ENCODE results near the gene SCNN1B.

The SCNN1B gene

DNA sequence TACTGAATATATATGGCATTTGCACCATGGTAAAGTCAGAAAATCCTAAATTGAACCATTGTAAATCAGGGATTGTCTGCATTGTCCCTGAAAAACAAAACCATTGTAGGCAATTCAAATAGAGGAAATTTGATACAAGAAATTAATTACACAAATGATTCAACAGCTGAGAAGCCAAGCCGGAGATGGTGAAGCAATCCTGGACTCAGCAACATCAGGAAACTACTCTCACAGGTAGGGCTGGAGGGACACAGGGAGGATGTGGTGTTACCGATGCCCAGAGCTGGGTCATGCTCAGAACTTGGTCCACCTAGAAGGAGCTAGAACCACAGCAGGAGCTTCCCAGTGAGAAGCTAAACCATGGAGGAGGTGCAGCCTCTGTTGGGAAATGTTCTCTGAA lies 18.5 kb upstream of the SCNN1B start:
- no peak overlapping the region for H3K27ac Mint-ChIP-seq
- TF ChIP-seq, protein P1, sequence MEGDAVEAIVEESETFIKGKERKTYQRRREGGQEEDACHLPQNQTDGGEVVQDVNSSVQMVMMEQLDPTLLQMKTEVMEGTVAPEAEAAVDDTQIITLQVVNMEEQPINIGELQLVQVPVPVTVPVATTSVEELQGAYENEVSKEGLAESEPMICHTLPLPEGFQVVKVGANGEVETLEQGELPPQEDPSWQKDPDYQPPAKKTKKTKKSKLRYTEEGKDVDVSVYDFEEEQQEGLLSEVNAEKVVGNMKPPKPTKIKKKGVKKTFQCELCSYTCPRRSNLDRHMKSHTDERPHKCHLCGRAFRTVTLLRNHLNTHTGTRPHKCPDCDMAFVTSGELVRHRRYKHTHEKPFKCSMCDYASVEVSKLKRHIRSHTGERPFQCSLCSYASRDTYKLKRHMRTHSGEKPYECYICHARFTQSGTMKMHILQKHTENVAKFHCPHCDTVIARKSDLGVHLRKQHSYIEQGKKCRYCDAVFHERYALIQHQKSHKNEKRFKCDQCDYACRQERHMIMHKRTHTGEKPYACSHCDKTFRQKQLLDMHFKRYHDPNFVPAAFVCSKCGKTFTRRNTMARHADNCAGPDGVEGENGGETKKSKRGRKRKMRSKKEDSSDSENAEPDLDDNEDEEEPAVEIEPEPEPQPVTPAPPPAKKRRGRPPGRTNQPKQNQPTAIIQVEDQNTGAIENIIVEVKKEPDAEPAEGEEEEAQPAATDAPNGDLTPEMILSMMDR (IDR thresholded peaks at IDR 0.05) = no peak
- H3K36me3 Mint-ChIP-seq (ENCODE audit: low read depth) = no peaks in the 10 kb centered on the region
- no peak overlapping the region for H3K4me3 Mint-ChIP-seq
- peaks cover 46% of the 10 kb centered on the region for H3K27me3 Mint-ChIP-seq (ENCODE audit: low read depth, poor library complexity)
- no peak for DNase-seq
- no peaks in the 10 kb centered on the region for H3K9me3 Mint-ChIP-seq
- peaks cover 10% of the 10 kb centered on the region for H3K4me1 Mint-ChIP-seq

- no peak overlapping the region for H3K27ac Mint-ChIP-seq
- no peaks in the 10 kb centered on the region for H3K9me3 Mint-ChIP-seq
- no peaks in the 10 kb centered on the region for H3K36me3 Mint-ChIP-seq (ENCODE audit: low read depth)
These were observed 17.5 kb upstream of the SCNN1B start for GRCh38 chr16:23284584-23284983.

GRCh38 chr16:23286131-23286532 lies 16.0 kb upstream of the SCNN1B start:
- TF ChIP-seq, protein P1 (IDR thresholded peaks at IDR 0.05) = no peak
- no peak for DNase-seq
- H3K36me3 Mint-ChIP-seq (ENCODE audit: low read depth) = no peaks in the 10 kb centered on the region
- no peak overlapping the region for H3K4me3 Mint-ChIP-seq
- no peaks in the 10 kb centered on the region for H3K9me3 Mint-ChIP-seq
- H3K27ac Mint-ChIP-seq = no peak overlapping the region
- H3K4me1 Mint-ChIP-seq = no peaks in the 10 kb centered on the region
- peaks cover 54% of the 10 kb centered on the region for H3K27me3 Mint-ChIP-seq (ENCODE audit: low read depth, poor library complexity)

More at GRCh38 chr16:23284584-23284983, 17.5 kb upstream of the SCNN1B start:
- TF ChIP-seq, protein P1 (IDR thresholded peaks at IDR 0.05) = no peak
- no peak for DNase-seq
- Mint-ChIP-seq H3K27me3 (ENCODE audit: low read depth, poor library complexity) (peaks cover 54% of the 10 kb centered on the region), H3K4me3 (no peak overlapping the region), H3K4me1 (peaks cover 4% of the 10 kb centered on the region)

GRCh38 chr16:23288209-23288608 lies 13.9 kb upstream of the SCNN1B start:
- no peak for DNase-seq
- Mint-ChIP-seq H3K36me3 (ENCODE audit: low read depth) (no peaks in the 10 kb centered on the region), H3K4me1 (no peaks in the 10 kb centered on the region), H3K9me3 (no peaks in the 10 kb centered on the region), H3K27ac (no peak overlapping the region), H3K27me3 (ENCODE audit: low read depth, poor library complexity) (peaks cover 38% of the 10 kb centered on the region), H3K4me3 (no peak overlapping the region)
- TF ChIP-seq, protein P1 (IDR thresholded peaks at IDR 0.05) = no peak

- Mint-ChIP-seq H3K36me3 (ENCODE audit: low read depth) (no peaks in the 10 kb centered on the region), H3K4me1 (no peaks in the 10 kb centered on the region), H3K27me3 (ENCODE audit: low read depth, poor library complexity) (peaks cover 34% of the 10 kb centered on the region), H3K27ac (no peak overlapping the region), H3K4me3 (no peak overlapping the region), H3K9me3 (no peaks in the 10 kb centered on the region)
- no peak for DNase-seq
- TF ChIP-seq, protein P1 (IDR thresholded peaks at IDR 0.05) = no peak
These were observed 13.2 kb upstream of the SCNN1B start for GRCh38 chr16:23288726-23289512.
